GM18951 (cell line): Measurements from ENCODE around the gene HLTF.
"Not testable (repeated sequence)": the region's sequence is repeated elsewhere in the genome, so short reads cannot be mapped to it uniquely, and the experiment has no call there.

Source experiments
- POLR2A ChIP-seq: IDR thresholded peaks from 4 replicates; pipeline ENCODE4 v1.6.1; 2011; ENCODE audit warnings: mild to moderate bottlenecking; ENCODE audit not compliant: insufficient read length, insufficient read depth; ENCODE audit errors: extremely low read depth
- in situ Hi-C: fragments of 300-500 bp; cut with MboI; formaldehyde crosslinking; loops from one replicate; pipeline ENCODE4 v1.12.0; 2022; ENCODE audit warnings: low sequenced_read_pairs, mixed read lengths, inconsistent platforms; ENCODE audit not compliant: unreplicated experiment

The HLTF gene

DNA sequence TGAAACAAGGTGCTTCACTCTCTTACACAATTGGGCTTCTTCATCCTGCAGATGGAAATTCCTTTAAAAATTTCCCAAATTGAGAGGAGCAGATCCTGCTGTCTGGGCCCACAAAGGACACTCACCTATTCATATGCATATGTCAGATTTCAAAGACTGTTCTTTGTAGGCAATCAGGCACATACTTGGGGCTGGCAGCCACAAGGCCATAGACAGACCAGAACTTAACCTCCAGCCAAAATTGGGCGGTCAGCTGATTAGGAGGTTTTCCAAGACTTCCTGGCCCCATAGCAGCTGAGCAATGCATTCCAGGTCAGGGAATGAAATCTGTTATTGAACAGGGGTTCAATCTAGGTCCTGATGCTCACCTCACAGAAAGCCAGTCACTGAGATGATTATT lies 28.1 kb upstream of the HLTF start:
- in situ Hi-C loops, result no loop called here
- no peak for TF ChIP-seq POLR2A

DNA sequence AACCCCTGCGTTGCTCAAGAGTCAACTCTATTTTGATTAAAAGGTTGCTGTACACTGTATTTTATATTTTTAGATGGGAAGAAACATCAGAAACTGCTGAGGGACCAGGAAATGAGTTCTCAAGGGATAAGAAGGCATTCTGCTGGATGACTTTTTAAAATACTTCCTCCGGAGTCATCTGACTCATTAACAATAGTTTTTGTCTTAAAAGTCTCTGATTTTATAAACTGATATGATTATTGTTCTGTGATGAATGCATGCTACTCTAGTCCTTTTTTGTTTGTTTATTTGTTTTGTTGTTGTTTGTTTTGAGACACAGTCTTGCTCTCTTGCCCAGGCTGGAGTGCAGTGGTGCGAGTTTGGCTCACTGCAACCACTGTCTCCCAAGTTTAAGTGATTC lies 18.2 kb upstream of the HLTF start:
- in situ Hi-C loops, result no loop called here

DNA sequence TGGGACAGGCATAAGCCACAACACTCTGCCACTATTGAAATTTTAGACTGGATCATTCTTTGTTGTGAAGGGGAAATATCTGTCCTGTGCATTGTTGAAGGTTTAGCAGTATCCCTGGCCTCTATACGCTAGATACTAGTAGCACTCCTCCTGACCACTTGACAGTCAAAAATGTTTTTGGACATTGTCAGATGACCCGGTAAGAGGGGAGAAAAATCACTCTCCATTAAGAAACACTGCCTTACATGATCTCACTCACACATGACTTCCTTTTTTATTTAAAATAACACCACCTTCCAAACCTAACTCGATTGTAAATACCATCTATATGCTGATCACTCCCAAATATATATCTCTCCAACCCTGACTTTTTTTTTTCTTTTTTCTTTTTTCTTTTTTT lies 15.3 kb upstream of the HLTF start:
- in situ Hi-C loops, result no loop called here
- no peak for TF ChIP-seq POLR2A

More for the DNA sequence above, 18.2 kb upstream of the HLTF start:
- no peak for TF ChIP-seq POLR2A

DNA sequence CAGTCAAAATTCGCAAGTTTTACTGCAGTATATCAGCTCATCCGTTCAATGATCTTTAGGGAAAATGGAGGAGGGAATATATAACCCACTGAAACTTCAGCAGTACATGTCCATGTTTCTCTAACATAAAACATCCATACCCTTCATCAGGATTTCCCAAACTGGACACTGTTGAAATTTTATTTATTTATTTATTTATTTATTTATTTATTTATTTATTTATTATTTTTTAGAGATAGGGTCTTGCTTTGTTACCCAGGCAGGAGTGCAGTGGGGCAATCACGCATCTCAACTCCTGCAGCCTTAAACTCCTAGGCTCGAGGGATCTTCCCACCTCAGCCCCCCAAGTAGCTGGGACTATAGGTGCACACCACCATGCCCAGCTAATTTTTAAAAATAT lies 14.8 kb upstream of the HLTF start:
- no peak for TF ChIP-seq POLR2A
- in situ Hi-C loops, result no loop called here

DNA sequence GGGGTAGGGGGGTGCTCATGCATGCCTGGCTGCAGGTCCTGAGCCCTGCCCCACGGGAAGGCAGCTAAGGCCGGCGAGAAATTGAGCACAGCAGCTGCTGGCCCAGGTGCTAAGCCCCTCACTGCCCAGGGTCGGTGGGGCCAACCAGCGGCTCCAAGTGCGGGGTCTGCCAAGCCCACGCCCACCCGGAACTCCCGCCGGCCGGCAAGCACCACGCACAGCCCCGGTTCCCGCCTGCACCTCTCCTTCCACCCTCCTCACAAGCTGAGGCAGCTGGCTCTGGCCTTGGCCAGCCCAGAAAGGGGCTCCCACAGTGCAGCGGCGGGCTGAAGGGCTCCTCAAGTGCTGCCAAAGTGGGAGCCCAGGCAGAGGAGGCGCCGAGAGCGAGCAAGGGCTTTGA lies 11.7 kb upstream of the HLTF start:
- in situ Hi-C loops, result not testable (repeated sequence)

DNA sequence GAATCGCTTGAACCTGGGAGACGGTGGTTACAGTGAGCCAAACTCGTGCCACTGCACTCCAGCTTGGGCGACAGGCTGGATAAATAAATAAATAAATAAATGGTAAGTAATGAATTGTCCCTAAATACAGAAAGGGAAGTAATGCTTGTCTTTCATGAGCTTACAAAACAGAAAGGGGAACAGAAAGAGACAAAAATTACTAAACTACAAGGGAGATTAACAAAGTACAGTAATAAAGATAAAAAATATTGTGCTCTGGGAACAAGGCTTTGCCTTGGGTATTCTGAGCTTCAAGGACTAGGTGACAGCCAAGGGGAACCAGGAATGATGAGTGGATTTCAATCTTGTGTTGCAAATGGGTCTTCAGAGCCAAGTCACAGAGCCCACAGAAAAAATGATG lies 9.2 kb upstream of the HLTF start:
- no peak for TF ChIP-seq POLR2A

DNA sequence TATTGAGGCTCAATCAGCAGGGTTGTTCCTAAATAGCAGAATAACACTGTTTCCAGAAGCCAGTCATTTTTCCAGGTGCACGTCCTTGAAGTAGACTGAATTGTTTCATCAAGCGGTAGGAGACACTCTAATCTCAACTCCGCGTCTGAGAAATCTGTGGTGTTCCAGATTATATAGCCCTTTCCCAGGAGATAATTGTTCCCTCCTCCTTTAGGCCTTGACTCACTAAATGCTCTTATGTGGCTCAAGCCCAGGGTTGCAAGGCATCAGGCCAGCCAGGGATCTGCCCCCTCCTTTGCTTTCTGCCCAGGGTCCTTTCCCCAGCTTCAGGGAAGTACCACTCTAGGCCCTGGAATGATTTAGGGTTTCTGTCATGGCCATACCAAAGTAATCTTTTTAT lies 5.7 kb upstream of the HLTF start:
- no peak for TF ChIP-seq POLR2A
- in situ Hi-C loops, result no loop called here

More for the DNA sequence above, 9.2 kb upstream of the HLTF start:
- in situ Hi-C loops, result no loop called here

DNA sequence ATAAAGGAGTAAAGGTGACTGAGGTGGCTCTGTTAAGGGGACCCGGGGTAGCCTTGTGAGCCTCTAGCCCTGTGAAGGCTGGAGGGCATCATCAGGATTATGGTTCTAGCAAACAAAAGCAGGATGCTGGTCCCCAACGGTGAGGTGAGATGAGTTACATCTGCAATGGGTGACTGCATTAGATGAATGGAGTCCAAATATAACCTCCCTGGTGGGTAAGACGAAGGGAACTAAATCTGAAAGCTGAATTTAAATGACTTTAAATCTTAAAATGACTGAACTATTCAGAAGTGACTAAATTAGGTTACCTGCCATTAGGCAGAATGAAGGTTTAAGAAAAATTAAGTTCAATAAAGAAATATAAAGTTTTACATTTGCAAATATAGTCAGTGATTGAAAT lies 4.6 kb upstream of the HLTF start:
- no peak for TF ChIP-seq POLR2A
- in situ Hi-C loops, result no loop called here

DNA sequence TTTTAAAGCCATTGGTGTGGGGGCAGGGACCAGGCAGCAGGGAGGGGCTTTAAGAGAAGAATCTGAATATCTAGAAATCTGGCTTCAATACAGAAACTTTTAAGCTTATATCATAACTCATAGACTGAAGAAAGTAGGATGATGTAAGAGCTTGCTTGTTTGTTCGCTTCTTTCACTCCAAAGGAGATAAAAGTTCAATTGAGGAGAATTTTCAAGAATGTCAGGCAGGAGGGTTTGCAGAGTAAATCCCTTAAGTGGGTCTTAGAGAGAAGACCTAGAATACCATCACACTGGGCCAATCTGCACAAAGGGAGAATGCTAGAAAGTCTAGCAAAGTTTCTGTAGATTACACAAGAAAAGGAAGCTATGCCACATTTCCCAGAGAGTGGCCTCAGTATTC lies 4.1 kb upstream of the HLTF start:
- TF ChIP-seq POLR2A, result no peak
- in situ Hi-C loops, result no loop called here

DNA sequence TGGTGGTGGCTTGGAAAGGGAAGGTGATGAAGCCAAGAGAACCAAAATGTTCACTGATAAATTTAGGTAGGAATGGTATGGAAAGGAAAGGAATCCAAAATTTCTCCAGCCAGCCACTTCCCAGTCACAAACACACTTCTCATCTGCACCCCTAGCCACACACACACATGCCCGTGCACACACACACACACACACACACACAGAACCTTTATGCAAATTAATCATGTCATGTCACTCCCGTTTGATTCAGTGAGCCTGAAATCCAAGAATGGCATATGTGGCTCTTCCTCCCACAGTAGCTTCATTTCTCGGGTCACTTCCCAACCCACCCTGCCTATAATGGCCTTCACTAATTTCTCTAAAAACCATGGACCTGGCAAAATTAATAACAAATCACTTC lies 3.1 kb upstream of the HLTF start:
- in situ Hi-C loops, result no loop called here
- TF ChIP-seq POLR2A, result no peak

DNA sequence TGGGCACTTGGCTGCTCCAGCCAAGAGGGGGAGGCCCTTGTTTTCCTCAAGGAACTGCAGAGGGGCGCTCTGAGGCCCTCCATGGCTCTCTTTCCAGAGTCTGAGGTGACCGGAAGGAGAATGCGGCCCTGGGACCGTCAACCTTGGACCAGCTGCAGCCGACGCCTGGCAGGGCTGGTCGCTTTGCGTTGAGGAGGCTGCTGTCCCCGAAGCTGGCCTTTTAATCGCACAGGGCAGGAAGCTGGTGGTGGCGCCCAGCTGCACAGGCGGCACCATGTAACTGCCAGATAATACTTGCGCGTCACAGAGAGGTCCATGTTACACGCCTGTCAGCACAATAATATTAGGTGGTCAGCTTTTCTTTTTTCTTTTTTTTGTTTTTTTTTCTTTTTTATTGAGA lies 875 bp upstream of the HLTF start:
- in situ Hi-C loops, result no loop called here
- TF ChIP-seq POLR2A, result no peak

DNA sequence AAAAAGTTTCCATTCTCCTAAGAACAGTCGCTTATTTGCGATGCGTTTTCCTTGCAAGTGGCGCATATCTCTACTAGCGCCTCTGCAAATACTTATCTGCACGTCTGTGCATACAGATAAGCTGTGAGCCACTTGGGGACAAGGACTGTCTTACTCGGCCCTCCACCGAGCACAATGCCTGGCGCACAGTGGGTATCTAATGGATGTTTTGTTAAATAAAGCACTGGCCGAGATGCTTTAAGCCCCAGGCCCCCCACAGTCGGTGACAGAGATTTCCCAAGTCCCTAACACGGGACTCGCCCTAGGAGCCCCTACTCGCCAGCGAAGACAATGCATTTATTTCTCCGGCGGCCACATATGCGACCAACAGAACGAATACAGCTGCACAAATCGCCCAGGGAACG lies 503 bp downstream of the HLTF start:
- in situ Hi-C loops, result no loop called here
- TF ChIP-seq POLR2A, result no peak

DNA sequence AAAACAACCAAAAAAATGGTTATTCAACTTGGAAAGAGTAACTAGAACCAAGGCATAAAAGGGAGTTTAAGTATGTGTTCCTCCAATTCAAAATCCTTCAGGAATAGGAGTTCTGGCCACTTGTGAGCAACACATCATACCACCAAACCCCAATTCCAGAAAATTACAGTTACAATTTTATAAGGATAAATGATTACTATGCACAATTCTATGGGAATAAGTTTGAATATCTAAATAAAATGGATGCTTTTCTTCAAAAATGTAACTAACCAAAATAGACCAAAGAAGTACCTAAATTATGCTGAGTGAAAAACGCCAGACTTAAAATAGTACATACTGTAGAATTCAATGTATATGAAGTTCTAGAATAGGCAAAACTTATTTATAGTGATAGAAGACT lies 4.6 kb downstream of the HLTF start:
- no peak for TF ChIP-seq POLR2A
- in situ Hi-C loops, result no loop called here

DNA sequence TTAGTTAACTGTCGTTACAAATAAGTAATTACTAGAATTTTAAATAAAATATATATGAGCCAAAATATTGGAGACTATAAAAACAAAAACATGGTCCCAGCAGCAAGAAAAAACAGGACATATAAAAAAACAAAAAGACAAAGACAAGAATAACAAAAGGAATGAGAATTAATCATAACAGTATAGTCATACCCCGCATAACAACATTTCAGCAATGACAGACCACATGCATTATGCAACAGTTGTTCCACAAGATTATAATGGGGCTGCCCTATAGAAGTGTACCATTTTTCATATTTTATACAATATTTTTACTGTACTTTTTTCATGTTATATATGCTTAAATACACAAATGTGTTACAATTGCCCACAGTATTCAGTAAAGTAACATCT lies 5.6 kb downstream of the HLTF start:
- no peak for TF ChIP-seq POLR2A
- in situ Hi-C loops, result no loop called here

DNA sequence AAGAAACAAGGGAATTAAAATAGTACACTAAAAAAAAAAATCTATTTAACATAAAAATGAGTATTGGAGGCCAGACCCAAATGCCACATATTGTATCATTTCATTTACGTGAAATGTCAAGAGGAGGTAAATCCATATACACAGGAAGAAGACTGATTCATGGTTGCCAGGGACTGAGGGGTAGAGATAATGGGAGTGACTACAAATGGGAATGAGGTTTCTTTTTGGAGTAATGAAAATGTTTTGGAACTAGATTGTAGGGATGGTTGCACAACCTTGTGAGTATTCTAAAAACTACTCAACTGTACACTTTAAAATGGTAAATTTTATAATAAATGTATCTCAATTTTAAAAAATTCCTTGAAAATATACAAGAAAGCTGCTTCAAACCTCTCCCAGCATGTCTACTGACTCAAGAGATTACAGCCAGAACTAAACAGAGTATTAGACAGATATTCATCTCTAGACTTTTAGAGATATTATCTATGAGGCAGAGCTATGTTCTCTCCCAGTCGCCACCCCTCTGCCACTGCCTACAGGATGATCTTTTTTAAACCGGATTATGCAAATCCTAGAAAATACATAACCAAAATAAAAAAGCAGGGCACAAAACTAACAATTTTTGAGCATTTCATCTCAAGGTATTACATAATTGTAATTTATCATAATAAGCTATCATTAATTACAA lies 6.2 kb downstream of the HLTF start:
- TF ChIP-seq POLR2A, result no peak
- in situ Hi-C loops, result no loop called here

DNA sequence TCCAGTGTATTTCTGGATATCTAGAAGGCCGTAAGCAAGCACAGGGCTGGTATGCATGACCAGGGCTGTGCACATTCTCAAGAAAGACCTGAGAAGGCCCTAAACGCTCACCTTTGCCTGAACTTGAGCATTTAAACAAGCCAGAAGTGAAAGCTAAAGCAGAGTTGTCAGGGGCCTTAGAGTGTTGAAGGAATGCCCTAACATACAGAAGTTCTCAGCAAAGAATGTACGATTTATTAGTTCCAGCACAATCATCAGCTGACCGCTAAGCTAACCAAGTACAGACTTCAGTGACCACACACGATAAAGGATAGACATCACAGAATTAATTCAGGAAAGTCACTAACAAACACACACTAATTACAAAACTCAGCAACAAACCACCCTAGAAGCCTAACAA lies 8.7 kb downstream of the HLTF start:
- in situ Hi-C loops, result no loop called here
- TF ChIP-seq POLR2A, result no peak

DNA sequence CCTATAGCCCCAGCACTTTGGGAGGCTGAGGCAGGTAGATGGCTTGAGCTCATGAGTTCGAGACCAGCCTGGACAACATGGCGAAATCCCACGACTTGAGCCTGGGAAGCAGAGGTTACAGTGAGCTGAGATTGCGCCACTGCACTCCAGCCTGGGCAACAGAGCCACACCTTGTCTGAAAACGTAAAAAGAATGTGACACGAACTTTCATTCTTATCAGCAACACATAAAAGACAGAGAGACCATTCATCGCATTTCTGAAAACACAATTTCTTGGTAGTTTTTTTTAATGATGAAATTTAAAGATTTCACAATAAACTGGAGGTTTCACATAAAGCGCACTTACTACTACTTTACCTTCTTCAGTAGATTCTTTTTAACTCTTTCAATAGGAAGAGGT lies 18.4 kb downstream of the HLTF start:
- in situ Hi-C loops, result no loop called here
- TF ChIP-seq POLR2A, result no peak
